CD4-positive, alpha-beta T cell treated with Interleukin-21 for 1 hour (primary cell): Measurements from ENCODE around the gene ZDHHC11B.
A peak's percentile ranks its signal among the peaks of the same experiment; 100 is the strongest.
"Not testable (repeated sequence)": the region's sequence is repeated elsewhere in the genome, so short reads cannot be mapped to it uniquely, and the experiment has no call there.

Source experiments
- DNase-seq: peaks from one replicate; pipeline ENCODE4 v3.0.0-alpha.2; 2020

ZDHHC11B gene

GRCh38 chr5:766666-767431 lies 17.7 kb downstream of the ZDHHC11B start:
- DNase-seq, result no peak

- DNase-seq, result no peak
These were observed 18.4 kb downstream of the ZDHHC11B start for GRCh38 chr5:765948-766631.

DNA sequence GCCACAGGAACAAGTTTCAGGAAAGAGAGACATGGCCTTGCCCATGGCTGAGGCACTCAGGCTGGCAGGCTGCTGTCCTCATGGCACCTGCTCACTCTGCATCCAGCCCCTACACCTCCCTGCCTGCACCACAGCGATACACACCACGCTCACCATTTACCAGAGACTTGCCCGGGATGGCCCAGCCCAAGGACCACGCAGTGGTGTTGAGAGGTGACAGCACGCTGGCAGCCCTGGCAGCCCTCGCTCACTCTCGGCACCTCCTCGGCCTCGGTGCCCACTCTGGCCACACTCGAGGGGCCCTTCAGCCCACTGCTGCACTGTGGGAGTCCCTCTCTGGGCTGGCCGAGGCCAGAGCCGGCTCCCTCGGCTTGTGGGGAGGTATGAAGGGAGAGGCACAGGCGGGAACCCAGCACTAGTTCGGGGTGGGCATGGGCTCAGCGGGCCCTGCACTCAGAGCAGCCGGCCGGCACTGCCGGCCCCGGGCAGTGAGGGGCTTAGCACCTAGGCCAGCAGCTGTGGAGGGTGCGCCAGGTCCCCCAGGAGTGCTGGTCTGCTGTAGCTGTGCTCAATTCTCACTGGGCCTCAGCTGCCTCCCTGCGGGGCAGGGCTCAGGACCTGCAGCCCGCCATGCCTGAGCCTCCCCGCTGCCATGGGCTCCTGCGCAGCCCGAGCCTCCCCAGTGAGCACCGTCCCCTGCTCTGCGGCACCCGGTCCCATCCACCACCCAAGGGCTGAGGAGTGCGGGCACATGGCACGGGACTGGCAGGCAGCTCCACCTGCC lies 20.3 kb downstream of the ZDHHC11B start:
- no peak for DNase-seq

GRCh38 chr5:763397-763796 lies 21.1 kb downstream of the ZDHHC11B start:
- DNase-seq, result no peak

DNA sequence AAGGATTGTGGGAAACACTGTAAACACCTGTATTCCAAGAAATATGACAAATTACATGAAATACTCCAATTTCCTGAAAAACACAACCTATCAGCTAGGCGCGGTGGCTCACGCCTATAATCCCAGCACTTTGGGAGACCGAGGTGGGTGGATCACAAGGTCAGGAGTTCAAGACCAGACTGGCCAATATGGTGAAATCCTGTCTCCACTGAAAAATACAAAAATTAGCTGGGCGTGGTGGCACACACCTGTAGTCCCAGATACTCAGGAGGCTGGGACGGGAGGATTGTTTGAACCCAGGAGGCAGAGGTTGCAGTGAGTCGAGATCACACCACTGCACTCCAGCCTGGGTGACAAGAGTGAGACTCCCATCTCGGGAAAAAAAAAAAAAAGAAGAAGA lies 21.5 kb downstream of the ZDHHC11B start:
- not testable (repeated sequence) for DNase-seq

- no peak for DNase-seq
These were observed 22.4 kb downstream of the ZDHHC11B start for GRCh38 chr5:761854-762710.

DNA sequence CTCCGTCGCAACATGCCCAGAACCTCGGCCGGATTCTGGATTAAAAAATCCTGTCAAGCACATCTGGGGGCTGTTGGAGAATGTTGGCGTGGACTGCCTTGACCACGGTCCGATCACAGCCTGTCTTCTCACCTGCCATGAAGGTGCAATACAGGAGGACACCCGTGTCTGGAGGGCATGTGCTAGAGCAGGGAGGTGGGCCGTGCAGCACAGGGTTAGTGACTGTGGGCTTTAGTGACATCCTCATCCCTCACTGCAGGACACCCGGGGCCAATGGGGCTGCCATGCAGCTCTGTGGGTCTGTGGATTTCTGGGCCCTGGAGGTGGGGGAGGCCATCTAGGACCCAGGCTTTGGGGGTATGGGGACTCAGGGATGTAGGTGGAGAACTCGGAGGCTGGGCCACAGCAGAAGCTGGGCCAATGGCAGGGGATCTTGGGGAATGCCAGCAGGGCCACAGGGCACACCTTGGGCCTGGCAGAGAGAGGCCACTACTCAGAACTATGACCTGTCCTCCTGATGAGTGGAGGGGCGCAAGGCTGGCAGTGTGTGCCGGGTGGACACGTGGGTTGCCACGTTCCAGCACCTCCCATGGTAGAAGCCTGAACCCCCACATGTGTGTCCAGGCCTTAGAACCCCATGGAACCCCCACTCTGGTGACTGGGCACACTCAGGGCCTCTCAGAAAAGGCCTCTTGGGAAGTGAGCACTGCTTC lies 23.3 kb downstream of the ZDHHC11B start:
- DNase-seq, result no peak

GRCh38 chr5:760363-761058 lies 24.0 kb downstream of the ZDHHC11B start:
- no peak for DNase-seq

DNA sequence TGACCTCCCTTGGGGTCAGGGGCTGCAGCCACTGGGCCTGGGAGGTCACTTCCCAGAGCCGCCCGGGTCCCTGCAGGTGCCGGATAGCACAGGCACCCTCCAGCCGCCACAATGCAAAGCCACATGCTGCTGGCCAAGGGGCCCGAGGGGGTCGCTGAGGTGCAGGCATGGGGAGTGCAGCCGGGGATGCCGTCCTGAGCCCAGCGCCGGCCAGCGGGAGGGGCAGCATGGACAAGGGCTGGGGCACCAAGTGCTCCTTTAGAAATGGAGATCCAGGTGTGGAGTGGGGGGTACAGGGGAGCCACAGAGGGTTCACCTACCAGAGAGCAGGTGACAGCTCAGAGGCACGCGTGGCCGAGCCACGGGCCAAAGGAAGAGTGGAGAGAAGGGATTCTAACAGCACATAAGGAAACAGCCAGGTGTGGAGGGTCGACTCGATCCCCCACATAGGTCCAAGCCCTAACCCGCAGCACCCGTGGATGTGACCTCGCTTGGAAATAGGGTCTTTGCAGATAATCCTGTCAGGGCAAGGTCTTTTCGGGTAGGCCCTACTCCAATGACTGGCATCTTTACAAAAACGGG lies 24.7 kb downstream of the ZDHHC11B start:
- DNase-seq, result no peak

GRCh38 chr5:759111-759751 lies 25.3 kb downstream of the ZDHHC11B start:
- peak; percentile 81 for DNase-seq

GRCh38 chr5:758698-759053 lies 25.9 kb downstream of the ZDHHC11B start:
- no peak for DNase-seq

DNA sequence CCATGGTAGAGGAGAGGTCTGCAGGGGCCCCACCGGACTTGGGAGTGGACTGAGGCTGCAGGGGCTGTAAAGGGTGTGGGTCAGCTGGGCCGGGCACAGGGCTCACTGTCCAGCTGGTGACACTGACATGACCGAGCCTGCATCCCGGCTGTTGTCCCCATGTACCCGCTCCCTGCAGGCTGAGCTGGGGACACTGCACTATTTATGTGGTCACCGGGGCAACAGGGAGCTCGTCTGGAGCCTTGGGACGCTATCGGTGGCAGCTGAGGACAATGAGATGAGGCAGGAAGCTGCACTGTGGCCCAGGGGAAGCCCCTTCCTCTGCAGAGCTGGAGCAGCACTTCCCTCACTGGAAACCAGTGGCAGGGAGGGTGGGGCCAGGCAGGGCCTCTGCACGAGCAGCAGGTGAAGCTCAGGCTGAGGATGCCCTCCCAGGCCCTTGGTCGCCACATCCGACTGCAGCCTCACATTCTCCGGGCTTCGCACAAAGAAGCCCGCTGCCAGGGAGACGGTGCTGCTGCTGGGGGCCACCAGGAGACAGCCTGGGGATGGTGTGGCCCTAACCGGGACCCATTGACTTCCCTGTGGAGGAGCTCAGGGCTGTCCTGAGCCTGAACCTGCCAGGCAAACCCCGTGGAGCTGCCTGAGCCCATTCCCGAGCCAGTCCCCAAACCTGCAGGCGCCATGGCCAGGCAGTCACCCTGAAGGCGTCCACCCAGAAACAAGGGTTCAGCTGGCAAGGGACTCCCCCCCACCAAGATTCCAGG lies 26.4 kb downstream of the ZDHHC11B start:
- peak; percentile 47 for DNase-seq

- DNase-seq, result no peak
These were observed 27.1 kb downstream of the ZDHHC11B start for GRCh38 chr5:757346-757930.

GRCh38 chr5:756865-757345 lies 27.6 kb downstream of the ZDHHC11B start:
- peak; percentile 39 for DNase-seq

DNA sequence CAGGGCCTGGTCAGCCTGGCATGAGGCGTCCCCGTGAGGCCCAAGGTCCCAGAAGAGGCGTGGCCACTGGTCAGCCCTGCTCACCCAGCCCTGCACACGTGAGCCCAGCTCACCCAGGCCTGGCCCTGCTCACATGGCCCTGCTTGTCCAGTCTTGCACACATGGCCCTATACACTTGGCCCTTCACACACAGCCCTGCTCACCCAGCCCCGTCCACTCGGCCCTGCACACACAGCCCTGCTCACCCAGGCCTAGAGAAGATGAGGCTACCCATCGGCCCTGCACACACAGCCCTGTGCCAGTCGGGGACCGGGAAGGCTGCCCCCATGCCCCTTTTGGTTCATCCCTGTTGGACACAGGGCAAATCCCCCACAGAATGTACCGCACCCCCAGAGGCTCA lies 28.4 kb downstream of the ZDHHC11B start:
- DNase-seq, result no peak

GRCh38 chr5:754143-754632 lies 30.3 kb downstream of the ZDHHC11B start:
- DNase-seq, result not testable (repeated sequence)

GRCh38 chr5:753567-754142 lies 30.9 kb downstream of the ZDHHC11B start:
- not testable (repeated sequence) for DNase-seq

GRCh38 chr5:752532-753115 lies 31.9 kb downstream of the ZDHHC11B start:
- DNase-seq, result not testable (repeated sequence)
